GM10248 (cell line): Measurements from ENCODE around the gene LYRM4.

Source experiments
- CTCF ChIA-PET: fragments of 300-600 bp; sonication (Branson Sonifier 250); formaldehyde crosslinking; extraction: SDS; loops from one replicate; lab custom pipeline; 2021; ENCODE audit warnings: antibody characterized with exemption; lab: Yijun Ruan, JAX
- POLR2A ChIA-PET: fragments of 350-650 bp; sonication (Branson Sonifier 250); formaldehyde crosslinking; extraction: SDS; loops from one replicate; lab custom pipeline; 2020; ENCODE audit warnings: antibody characterized with exemption; lab: Yijun Ruan, JAX
- DNase-seq: peaks from one replicate; pipeline ENCODE4 v3.0.0; 2012; ENCODE audit errors: extremely low spot score
- CTCF ChIP-seq: IDR thresholded peaks from 2 replicates; pipeline ENCODE4 v1.5.1; 2012; ENCODE audit warnings: mild to moderate bottlenecking, low read depth; ENCODE audit errors: extremely low read depth, missing control alignments, control extremely low read depth

LYRM4 gene

GRCh38 chr6:5270093-5270680 is 9.4 kb upstream of the LYRM4 start:
- CTCF ChIA-PET, result interaction anchor here (1.0 kb wide), 1 partner anchor 53 kb away, joined by 3 read pairs; no protein-coding TSS in a partner anchor
- no peak for TF ChIP-seq CTCF
- DNase-seq, result no peak
- POLR2A ChIA-PET, result no interaction called here

GRCh38 chr6:5266423-5266822 is 5.7 kb upstream of the LYRM4 start:
- CTCF ChIA-PET, result interaction anchor here (0.8 to 4.7 kb wide), 8 partner anchors 8 to 123 kb away, joined by 3 to 16 read pairs (median 4); no protein-coding TSS in a partner anchor
- no peak for TF ChIP-seq CTCF
- DNase-seq, result no peak
- POLR2A ChIA-PET, result no interaction called here

- DNase-seq, result no peak
- no peak for TF ChIP-seq CTCF
- ChIA-PET POLR2A (no interaction called here), CTCF (interaction anchor here (0.8 kb wide), 1 partner anchor 27 kb away, joined by 3 read pairs; no protein-coding TSS in a partner anchor)
Observed at GRCh38 chr6:5261545-5262109, 877 bp upstream of the LYRM4 start.

GRCh38 chr6:5260111-5260620 is 584 bp downstream of the LYRM4 start:
- no peak for TF ChIP-seq CTCF
- CTCF ChIA-PET, result interaction anchor here (1.9 kb wide), 1 partner anchor 14 kb away, joined by 6 read pairs; no protein-coding TSS in a partner anchor
- POLR2A ChIA-PET, result no interaction called here
- peak; percentile 83 for DNase-seq

- POLR2A ChIA-PET, result no interaction called here
- CTCF ChIA-PET, result interaction anchor here (1.9 kb wide), 1 partner anchor 15 kb away, joined by 6 read pairs; no protein-coding TSS in a partner anchor
- no peak for DNase-seq
- TF ChIP-seq CTCF, result no peak
Observed at GRCh38 chr6:5259428-5259827, 1.3 kb downstream of the LYRM4 start.

GRCh38 chr6:5257400-5257799 is 3.4 kb downstream of the LYRM4 start:
- DNase-seq, result no peak
- TF ChIP-seq CTCF, result no peak
- ChIA-PET CTCF (interaction anchor here (0.8 to 1.7 kb wide), 6 partner anchors 9 to 45 kb away, joined by 3 to 5 read pairs (median 4); no protein-coding TSS in a partner anchor), POLR2A (no interaction called here)
